Measurements from ENCODE around the gene HTRA3.

HTRA3 gene

GRCh38 chr4:8289956-8290700 is 20.6 kb downstream of the HTRA3 start:
- no peak overlapping the region for H3K27ac ChIP-seq
- no peak for TF ChIP-seq CTCF (conservative IDR thresholded peaks at IDR 0.05)

- no peak for TF ChIP-seq CTCF (conservative IDR thresholded peaks at IDR 0.05)
- no peak overlapping the region for H3K27ac ChIP-seq
Observed at GRCh38 chr4:8290701-8290970, 21.1 kb downstream of the HTRA3 start.

GRCh38 chr4:8291036-8291682 is 21.6 kb downstream of the HTRA3 start:
- TF ChIP-seq CTCF (conservative IDR thresholded peaks at IDR 0.05) = no peak
- H3K27ac ChIP-seq = no peak overlapping the region

GRCh38 chr4:8291701-8292477 is 22.3 kb downstream of the HTRA3 start:
- H3K27ac ChIP-seq = no peak overlapping the region
- TF ChIP-seq CTCF (conservative IDR thresholded peaks at IDR 0.05) = no peak

GRCh38 chr4:8292478-8293107 is 23.0 kb downstream of the HTRA3 start:
- no peak overlapping the region for H3K27ac ChIP-seq
- no peak for TF ChIP-seq CTCF (conservative IDR thresholded peaks at IDR 0.05)

GRCh38 chr4:8293131-8293975 is 23.8 kb downstream of the HTRA3 start:
- no peak for TF ChIP-seq CTCF (conservative IDR thresholded peaks at IDR 0.05)
- no peak overlapping the region for H3K27ac ChIP-seq

Measured in VCaP (cell line).